MG63 (cell line): ENCODE results near the gene TBC1D22B. TPM values are rescaled to one million over a fixed set of nuclear protein-coding genes. Genes with fewer than 3 reads are reported as not detected.
A peak's percentile ranks its signal among the peaks of the same experiment; 100 is the strongest.

Source experiments
- DNase-seq: peaks from one replicate; pipeline ENCODE4 v3.0.0-alpha.2; 2020
- H3K27me3 ChIP-seq: fragments of 250-450 bp; sonication (Bioruptor Pico); 2 replicates; pipeline ENCODE4 v1.5.1; 2020; ENCODE audit warnings: mild to moderate bottlenecking, moderate library complexity
- H3K36me3 ChIP-seq: fragments of 250-450 bp; sonication (Bioruptor Pico); 2 replicates; pipeline ENCODE4 v1.5.1; 2020; ENCODE audit warnings: mild to moderate bottlenecking, moderate library complexity
- H3K4me3 ChIP-seq: fragments of 250-450 bp; sonication (Bioruptor Pico); 2 replicates; pipeline ENCODE4 v1.5.1; 2020; ENCODE audit warnings: mild to moderate bottlenecking, moderate library complexity
- H3K9me3 ChIP-seq: fragments of 250-450 bp; sonication (Bioruptor Pico); 2 replicates; pipeline ENCODE4 v1.5.1; 2020; ENCODE audit warnings: mild to moderate bottlenecking, moderate library complexity
- total RNA-seq: library from RNA; depleted of rRNA; stranded (reverse); fragments of >200 nt; shearing (Covaris generic); gene quantifications from 2 replicates; pipeline ENCODE4 v1.2.3, GENCODE V29; 2014; ENCODE audit warnings: low replicate concordance

TBC1D22B gene
- total RNA-seq, 1 experiment from 2014 or later = 4.4 TPM

GRCh38 chr6:37233541-37233940, 24.0 kb upstream of the TBC1D22B start:
- Histone ChIP-seq H3K4me3 (no peak overlapping the region), H3K27me3 (no peaks in the 10 kb centered on the region), H3K9me3 (no peaks in the 10 kb centered on the region), H3K36me3 (no peaks in the 10 kb centered on the region)
- no peak for DNase-seq

- H3K9me3 ChIP-seq = no peaks in the 10 kb centered on the region
- H3K4me3 ChIP-seq = no peak overlapping the region
- no peaks in the 10 kb centered on the region for H3K36me3 ChIP-seq
- H3K27me3 ChIP-seq = no peaks in the 10 kb centered on the region
- DNase-seq = no peak
Measured at GRCh38 chr6:37236921-37237320, 20.7 kb upstream of the TBC1D22B start.

GRCh38 chr6:37237789-37238188, 19.8 kb upstream of the TBC1D22B start:
- Histone ChIP-seq H3K36me3 (no peaks in the 10 kb centered on the region), H3K9me3 (no peaks in the 10 kb centered on the region), H3K27me3 (no peaks in the 10 kb centered on the region), H3K4me3 (no peak overlapping the region)
- DNase-seq = no peak

GRCh38 chr6:37238381-37238780, 19.2 kb upstream of the TBC1D22B start:
- no peaks in the 10 kb centered on the region for H3K36me3 ChIP-seq
- no peaks in the 10 kb centered on the region for H3K9me3 ChIP-seq
- DNase-seq = no peak
- H3K27me3 ChIP-seq = no peaks in the 10 kb centered on the region
- H3K4me3 ChIP-seq = no peak overlapping the region

GRCh38 chr6:37239526-37239925, 18.0 kb upstream of the TBC1D22B start:
- H3K36me3 ChIP-seq = no peaks in the 10 kb centered on the region
- no peak overlapping the region for H3K4me3 ChIP-seq
- no peaks in the 10 kb centered on the region for H3K27me3 ChIP-seq
- no peaks in the 10 kb centered on the region for H3K9me3 ChIP-seq
- DNase-seq = no peak

GRCh38 chr6:37239950-37240713, 17.4 kb upstream of the TBC1D22B start:
- Histone ChIP-seq H3K9me3 (no peaks in the 10 kb centered on the region), H3K27me3 (no peaks in the 10 kb centered on the region), H3K36me3 (no peaks in the 10 kb centered on the region), H3K4me3 (no peak overlapping the region)
- peak; percentile 98 for DNase-seq

GRCh38 chr6:37241131-37241530, 16.4 kb upstream of the TBC1D22B start:
- no peaks in the 10 kb centered on the region for H3K9me3 ChIP-seq
- H3K36me3 ChIP-seq = no peaks in the 10 kb centered on the region
- DNase-seq = no peak
- H3K27me3 ChIP-seq = no peaks in the 10 kb centered on the region
- H3K4me3 ChIP-seq = no peak overlapping the region

GRCh38 chr6:37241775-37242428, 15.7 kb upstream of the TBC1D22B start:
- Histone ChIP-seq H3K27me3 (no peaks in the 10 kb centered on the region), H3K9me3 (no peaks in the 10 kb centered on the region), H3K36me3 (no peaks in the 10 kb centered on the region), H3K4me3 (no peak overlapping the region)
- no peak for DNase-seq

GRCh38 chr6:37242429-37243052, 15.0 kb upstream of the TBC1D22B start:
- DNase-seq = peak; percentile 90
- no peaks in the 10 kb centered on the region for H3K36me3 ChIP-seq
- H3K4me3 ChIP-seq = no peak overlapping the region
- no peaks in the 10 kb centered on the region for H3K9me3 ChIP-seq
- H3K27me3 ChIP-seq = no peaks in the 10 kb centered on the region

- DNase-seq = no peak
- Histone ChIP-seq H3K9me3 (no peaks in the 10 kb centered on the region), H3K27me3 (no peaks in the 10 kb centered on the region), H3K36me3 (no peaks in the 10 kb centered on the region), H3K4me3 (no peak overlapping the region)
Measured at GRCh38 chr6:37243131-37243815, 14.3 kb upstream of the TBC1D22B start.

GRCh38 chr6:37243816-37244370, 13.7 kb upstream of the TBC1D22B start:
- Histone ChIP-seq H3K9me3 (no peaks in the 10 kb centered on the region), H3K4me3 (no peak overlapping the region), H3K27me3 (no peaks in the 10 kb centered on the region), H3K36me3 (no peaks in the 10 kb centered on the region)
- DNase-seq = no peak

GRCh38 chr6:37244430-37245310, 12.9 kb upstream of the TBC1D22B start:
- no peak overlapping the region for H3K4me3 ChIP-seq
- no peaks in the 10 kb centered on the region for H3K9me3 ChIP-seq
- peak; percentile 93 for DNase-seq
- H3K27me3 ChIP-seq = no peaks in the 10 kb centered on the region
- no peaks in the 10 kb centered on the region for H3K36me3 ChIP-seq

GRCh38 chr6:37251211-37251780, 6.3 kb upstream of the TBC1D22B start:
- Histone ChIP-seq H3K36me3 (no peaks in the 10 kb centered on the region), H3K4me3 (no peak overlapping the region), H3K9me3 (peaks cover 9% of the 10 kb centered on the region), H3K27me3 (no peaks in the 10 kb centered on the region)
- no peak for DNase-seq

GRCh38 chr6:37253486-37254007, 4.0 kb upstream of the TBC1D22B start:
- DNase-seq = no peak
- Histone ChIP-seq H3K9me3 (peaks cover 9% of the 10 kb centered on the region), H3K4me3 (no peak overlapping the region), H3K36me3 (no peaks in the 10 kb centered on the region), H3K27me3 (no peaks in the 10 kb centered on the region)

- DNase-seq = no peak
- no peak overlapping the region for H3K4me3 ChIP-seq
- no peaks in the 10 kb centered on the region for H3K36me3 ChIP-seq
- H3K27me3 ChIP-seq = no peaks in the 10 kb centered on the region
- peaks cover 9% of the 10 kb centered on the region for H3K9me3 ChIP-seq
Measured at GRCh38 chr6:37254881-37255280, 2.7 kb upstream of the TBC1D22B start.
